Spinal cord (tissue), 10 donors: ENCODE results near the gene DNAJA4. TPM values are rescaled to one million over a fixed set of nuclear protein-coding genes. Genes with fewer than 3 reads are reported as not detected.
"Not testable (repeated sequence)": the region's sequence is repeated elsewhere in the genome, so short reads cannot be mapped to it uniquely, and the experiment has no call there.

Experiments
- DNase-seq, 6 donors: peaks; one replicate each; pipeline versions ENCODE4 v3.0.0 to v3.0.0-alpha.2; 2013 to 2015; ENCODE audit warnings: low spot score in 6 of 6, low read depth in 4 of 6
- H3K27ac ChIP-seq: one replicate; pipeline ENCODE4 v1.5.1; 2013; ENCODE audit warnings: low read depth, low read length, control low read depth
- H3K27me3 ChIP-seq: one replicate; pipeline ENCODE4 v1.6.1; 2013; ENCODE audit warnings: low read length; ENCODE audit not compliant: control insufficient read depth, insufficient read depth
- H3K36me3 ChIP-seq: one replicate; pipeline ENCODE4 v1.6.1; 2013; ENCODE audit warnings: low read length; ENCODE audit not compliant: control insufficient read depth, insufficient read depth
- H3K4me1 ChIP-seq: one replicate; pipeline ENCODE4 v1.6.1; 2013; ENCODE audit warnings: low read length; ENCODE audit not compliant: control insufficient read depth, insufficient read depth
- H3K4me3 ChIP-seq: one replicate; pipeline ENCODE4 v1.5.1; 2013; ENCODE audit warnings: low read depth, low read length, control low read depth
- H3K9me3 ChIP-seq: one replicate; pipeline ENCODE4 v1.6.1; 2013; ENCODE audit warnings: low read length; ENCODE audit not compliant: control insufficient read depth, insufficient read depth
- WGBS: methylation state at CpG from one replicate; pipeline ENCODE4 v1.1.5; 2013; ENCODE audit warnings: missing lambda C conversion rate; ENCODE audit not compliant: insufficient coverage; 5-methylcytosine and 5-hydroxymethylcytosine counted together
- polyA plus RNA-seq, 2 donors: library from polyadenylated mRNA; unstranded; fragments of 120-200 nt; gene quantifications; one replicate each; pipeline ENCODE4 v1.2.1, GENCODE V29; 2013; ENCODE audit not compliant: insufficient read length in 2 of 2
- total RNA-seq, 2 donors: library from RNA; depleted of rRNA in 1 of 2; stranded (reverse); fragments of 120-200 nt in 1 of 2; fragments of >200 nt in 1 of 2; gene quantifications; one replicate each; pipeline versions ENCODE4 v1.2.3 to v1.2.4, GENCODE V29; 2013 to 2014
- donor health status: healthy.

DNAJA4 gene
- total and polyA plus RNA-seq, 4 donors = 21.7 to 72.7 (median 63.2) TPM

DNA sequence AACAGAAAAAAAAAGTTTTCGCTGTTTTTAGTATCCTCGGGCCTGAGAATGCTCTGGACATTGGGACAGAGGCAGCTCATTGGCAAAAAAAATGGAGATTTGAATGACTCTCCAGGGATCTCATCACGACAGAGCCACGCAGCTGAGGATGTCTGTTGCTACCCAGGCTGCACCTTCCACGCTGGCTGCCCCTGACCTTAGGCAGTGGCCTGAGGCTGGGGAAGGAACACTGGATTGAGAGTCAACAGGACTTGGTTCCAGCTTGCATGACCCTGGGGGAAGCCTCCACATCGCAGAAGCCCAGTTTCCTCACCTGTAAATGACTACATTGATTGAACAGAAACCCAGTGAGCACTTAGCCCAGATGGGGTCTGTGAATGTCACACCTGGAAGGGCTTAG lies 21.3 kb upstream of the DNAJA4 start:
- no peak overlapping the region for H3K27ac ChIP-seq
- no peaks in the 10 kb centered on the region for H3K36me3 ChIP-seq
- H3K9me3 ChIP-seq = no peaks in the 10 kb centered on the region
- WGBS = 82% methylated on average over 6 of the region's 6 CpGs
- no peaks in the 10 kb centered on the region for H3K27me3 ChIP-seq
- no peak for DNase-seq
- no peak overlapping the region for H3K4me3 ChIP-seq
- peaks cover 17% of the 10 kb centered on the region for H3K4me1 ChIP-seq

DNA sequence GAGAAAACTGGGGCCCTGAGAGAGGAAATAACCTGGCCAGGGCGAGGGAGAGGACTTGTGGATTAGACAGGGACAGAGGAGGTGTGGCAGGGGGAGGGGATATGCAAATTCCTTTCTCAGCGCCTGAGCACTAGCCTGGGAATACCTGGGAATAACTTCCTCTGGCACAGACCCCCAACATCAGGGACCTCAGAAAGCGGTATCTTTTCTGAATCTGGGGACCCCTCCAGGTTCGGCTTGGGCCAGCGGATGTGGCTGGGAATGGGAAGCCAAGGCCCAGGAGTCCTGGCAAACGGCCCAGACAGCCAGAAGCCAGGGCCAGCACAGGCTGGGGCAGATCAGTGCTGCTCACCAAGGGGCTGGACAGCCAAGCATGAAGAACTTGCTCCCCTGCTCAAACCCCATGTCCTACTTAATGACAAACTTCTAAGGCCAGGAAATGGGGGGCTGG lies 20.8 kb upstream of the DNAJA4 start:
- DNase-seq = peak in 2 of 6 donors; percentile 48 to 62
- 21% methylated on average over 5 of the region's 6 CpGs for WGBS
- H3K27ac ChIP-seq = no peak overlapping the region
- no peaks in the 10 kb centered on the region for H3K36me3 ChIP-seq
- no peaks in the 10 kb centered on the region for H3K27me3 ChIP-seq
- H3K4me3 ChIP-seq = no peak overlapping the region
- peaks cover 17% of the 10 kb centered on the region for H3K4me1 ChIP-seq
- no peaks in the 10 kb centered on the region for H3K9me3 ChIP-seq

DNA sequence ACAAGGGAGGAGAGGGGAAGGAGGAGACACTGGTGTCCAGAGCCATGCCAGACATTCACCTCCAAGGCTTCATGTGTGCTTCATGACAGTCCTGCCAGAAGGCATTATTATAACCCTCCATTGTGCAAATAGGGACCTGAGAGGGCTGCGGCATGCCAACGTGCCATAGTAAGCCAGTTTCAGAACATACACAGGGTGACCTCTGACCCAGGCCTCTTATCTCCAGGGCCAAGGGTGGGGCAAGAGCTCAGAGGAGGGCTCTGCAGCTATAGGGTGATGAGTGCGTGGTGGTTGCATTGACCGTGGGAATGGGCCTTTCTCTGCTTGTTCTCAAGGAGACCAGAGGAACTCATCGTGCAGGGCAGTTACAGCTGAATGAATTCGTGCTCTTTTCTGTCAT lies 20.3 kb upstream of the DNAJA4 start:
- H3K27ac ChIP-seq = no peak overlapping the region
- WGBS = 88% methylated on average over 4 of the region's 6 CpGs

DNA sequence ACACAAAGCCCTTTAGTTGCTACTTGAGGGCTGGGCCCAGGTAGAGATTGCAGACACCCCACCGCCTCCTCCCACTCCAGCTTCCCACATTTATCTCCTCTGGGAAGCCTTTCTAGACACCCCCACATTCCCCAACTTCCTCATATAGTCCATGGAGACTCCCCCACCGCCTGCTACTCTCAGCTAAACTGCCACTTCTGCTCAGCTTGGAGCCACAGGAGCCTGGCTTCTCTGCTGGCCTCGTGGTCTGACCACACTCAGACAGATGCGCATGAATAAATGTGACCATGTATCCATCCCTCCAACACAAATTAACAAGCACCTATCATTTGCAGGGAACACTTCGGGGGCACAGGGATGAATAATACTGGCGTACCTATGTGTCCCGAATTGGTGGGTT lies 19.5 kb upstream of the DNAJA4 start:
- Histone ChIP-seq H3K27me3 (no peaks in the 10 kb centered on the region), H3K4me1 (peaks cover 17% of the 10 kb centered on the region), H3K36me3 (no peaks in the 10 kb centered on the region), H3K9me3 (no peaks in the 10 kb centered on the region), H3K27ac (no peak overlapping the region), H3K4me3 (no peak overlapping the region)
- no peak for DNase-seq
- WGBS = 89% methylated on average over 3 of the region's 7 CpGs

More for the DNA sequence above, 20.3 kb upstream of the DNAJA4 start:
- Histone ChIP-seq H3K4me3 (no peak overlapping the region), H3K36me3 (no peaks in the 10 kb centered on the region), H3K4me1 (peaks cover 17% of the 10 kb centered on the region), H3K9me3 (no peaks in the 10 kb centered on the region), H3K27me3 (no peaks in the 10 kb centered on the region)
- no peak for DNase-seq

DNA sequence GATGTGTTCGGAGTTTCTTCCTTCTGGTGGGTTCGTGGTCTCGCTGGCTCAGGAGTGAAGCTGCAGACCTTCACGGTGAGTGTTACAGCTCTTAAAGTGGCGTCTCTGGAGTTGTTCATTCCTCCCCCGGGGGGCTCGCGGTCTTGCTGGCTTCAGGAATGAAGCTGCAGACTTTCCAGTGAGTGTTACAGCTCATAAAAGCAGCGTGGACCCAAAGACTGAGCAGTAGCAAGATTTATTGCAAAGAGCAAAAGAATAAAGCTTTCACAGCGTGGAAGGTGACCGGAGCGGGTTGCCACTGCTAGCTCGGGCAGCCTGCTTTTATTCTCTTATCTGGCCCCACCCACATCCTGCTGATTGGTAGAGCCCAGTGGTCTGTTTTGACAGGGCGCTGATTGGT lies 19.0 kb upstream of the DNAJA4 start:
- 35% methylated on average over 9 of the region's 14 CpGs for WGBS
- not testable (repeated sequence) for H3K4me3 ChIP-seq, H3K27ac ChIP-seq

DNA sequence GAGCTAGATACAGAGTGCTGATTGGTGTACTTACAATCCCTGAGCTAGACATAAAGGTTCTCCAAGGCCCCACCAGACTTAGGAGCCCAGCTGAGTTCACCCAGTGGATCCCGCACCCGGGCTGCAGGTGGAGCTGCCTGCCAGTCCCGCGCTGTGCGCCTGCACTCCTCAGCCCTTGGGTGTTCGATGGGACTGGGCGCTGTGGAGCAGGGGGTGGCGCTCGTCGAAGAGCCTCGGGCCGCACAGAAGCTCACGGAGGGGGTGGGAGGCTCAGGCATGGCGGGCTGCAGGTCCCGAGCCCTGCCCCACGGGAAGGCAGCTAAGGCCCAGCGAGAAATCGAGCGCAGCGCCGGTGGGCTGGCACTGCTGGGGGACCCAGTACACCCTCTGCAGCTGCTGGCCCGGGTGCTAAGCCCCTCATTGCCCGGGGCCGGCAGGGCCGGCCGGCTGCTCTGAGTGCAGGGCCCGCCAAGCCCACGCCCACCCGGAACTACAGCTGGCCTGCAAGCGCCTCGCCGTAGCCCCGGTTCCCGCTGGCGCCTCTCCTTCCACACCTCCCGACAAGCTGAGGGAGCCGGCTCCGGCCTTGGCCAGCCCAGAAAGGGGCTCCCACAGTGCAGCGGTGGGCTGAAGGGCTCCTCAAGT lies 18.3 kb upstream of the DNAJA4 start:
- not testable (repeated sequence) for H3K4me3 ChIP-seq, H3K9me3 ChIP-seq, H3K36me3 ChIP-seq, DNase-seq, H3K27me3 ChIP-seq, H3K27ac ChIP-seq
- peaks cover 14% of the 10 kb centered on the region for H3K4me1 ChIP-seq
- WGBS = 98% methylated on average over 34 of the region's 39 CpGs

More for the DNA sequence above, 19.0 kb upstream of the DNAJA4 start:
- H3K9me3 ChIP-seq, DNase-seq, H3K27me3 ChIP-seq, H3K36me3 ChIP-seq: not testable (repeated sequence)
- H3K4me1 ChIP-seq = peaks cover 17% of the 10 kb centered on the region

DNA sequence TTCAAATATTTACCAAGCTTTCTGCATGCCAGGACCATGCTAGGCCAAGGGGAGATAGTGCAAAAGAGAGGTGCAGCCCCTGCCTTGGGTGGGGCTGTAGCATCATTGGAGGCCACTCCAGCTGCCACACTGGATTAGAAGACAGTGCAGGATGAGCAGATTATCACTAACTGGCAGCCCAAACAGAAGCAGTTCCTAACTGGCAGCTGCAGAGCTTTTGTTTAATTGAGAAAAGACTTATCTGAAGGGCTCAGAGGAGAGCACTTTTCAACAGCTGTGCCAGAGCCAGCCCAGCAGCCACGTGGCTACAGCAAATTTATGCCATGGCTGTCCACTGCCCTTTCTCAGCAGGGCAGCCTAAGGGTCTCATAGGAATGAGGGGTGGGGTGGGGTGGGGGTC lies 16.5 kb upstream of the DNAJA4 start:
- H3K9me3 ChIP-seq = no peaks in the 10 kb centered on the region
- WGBS = 67% methylated on average over 1 of the region's 1 CpG
- no peak for DNase-seq

DNA sequence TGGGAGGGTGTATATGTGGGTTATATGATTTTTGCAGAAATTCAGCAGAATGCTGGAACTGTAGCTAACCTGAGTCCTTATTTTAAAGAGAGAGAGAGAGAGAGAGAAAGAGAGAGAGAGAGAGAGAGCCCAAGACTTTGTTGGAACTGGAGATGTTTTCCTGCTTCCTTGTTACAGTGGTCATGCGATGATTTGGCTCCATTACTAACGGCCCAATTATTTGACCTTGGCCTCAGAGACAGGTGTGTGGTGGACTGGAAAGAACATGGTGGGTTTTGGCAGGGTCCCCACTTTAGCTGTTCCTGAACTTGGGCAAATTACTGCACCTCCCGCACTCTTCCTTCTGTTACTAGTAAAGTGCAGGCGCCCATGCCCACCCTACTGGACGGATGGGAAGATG lies 15.2 kb upstream of the DNAJA4 start:
- H3K27me3 ChIP-seq = no peaks in the 10 kb centered on the region
- H3K4me1 ChIP-seq = peaks cover under 1% of the 10 kb centered on the region
- H3K36me3 ChIP-seq = no peaks in the 10 kb centered on the region
- DNase-seq = no peak
- 86% methylated on average over 2 of the region's 5 CpGs for WGBS
- H3K4me3 ChIP-seq = no peak overlapping the region
- H3K27ac ChIP-seq = no peak overlapping the region
- no peaks in the 10 kb centered on the region for H3K9me3 ChIP-seq

More for the DNA sequence above, 16.5 kb upstream of the DNAJA4 start:
- peaks cover 13% of the 10 kb centered on the region for H3K4me1 ChIP-seq
- H3K36me3 ChIP-seq = no peaks in the 10 kb centered on the region
- no peak overlapping the region for H3K27ac ChIP-seq
- no peak overlapping the region for H3K4me3 ChIP-seq
- H3K27me3 ChIP-seq = no peaks in the 10 kb centered on the region

DNA sequence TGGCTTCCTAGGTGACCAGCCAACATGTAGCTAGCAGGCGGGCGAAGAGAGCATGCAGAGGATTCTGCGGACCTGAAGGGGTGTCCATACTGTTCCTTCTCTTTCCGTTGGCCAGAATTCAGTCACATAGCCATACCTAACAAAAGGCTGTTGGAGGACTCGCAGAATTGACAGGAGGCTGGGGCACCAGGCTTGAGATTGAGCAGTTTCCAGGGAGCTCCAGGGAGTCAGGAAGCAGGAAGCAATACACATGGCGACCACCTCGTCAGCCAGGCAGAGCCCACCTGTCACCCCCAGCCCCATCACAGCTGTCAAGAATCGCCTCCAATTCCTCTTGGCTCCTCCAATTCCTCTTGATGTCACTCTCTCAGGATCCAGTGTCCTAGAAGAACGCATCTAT lies 13.2 kb upstream of the DNAJA4 start:
- Histone ChIP-seq H3K4me1 (no peaks in the 10 kb centered on the region), H3K9me3 (no peaks in the 10 kb centered on the region), H3K27ac (no peak overlapping the region), H3K4me3 (no peak overlapping the region), H3K27me3 (no peaks in the 10 kb centered on the region), H3K36me3 (no peaks in the 10 kb centered on the region)
- no peak for DNase-seq
- 85% methylated on average over 6 of the region's 9 CpGs for WGBS

DNA sequence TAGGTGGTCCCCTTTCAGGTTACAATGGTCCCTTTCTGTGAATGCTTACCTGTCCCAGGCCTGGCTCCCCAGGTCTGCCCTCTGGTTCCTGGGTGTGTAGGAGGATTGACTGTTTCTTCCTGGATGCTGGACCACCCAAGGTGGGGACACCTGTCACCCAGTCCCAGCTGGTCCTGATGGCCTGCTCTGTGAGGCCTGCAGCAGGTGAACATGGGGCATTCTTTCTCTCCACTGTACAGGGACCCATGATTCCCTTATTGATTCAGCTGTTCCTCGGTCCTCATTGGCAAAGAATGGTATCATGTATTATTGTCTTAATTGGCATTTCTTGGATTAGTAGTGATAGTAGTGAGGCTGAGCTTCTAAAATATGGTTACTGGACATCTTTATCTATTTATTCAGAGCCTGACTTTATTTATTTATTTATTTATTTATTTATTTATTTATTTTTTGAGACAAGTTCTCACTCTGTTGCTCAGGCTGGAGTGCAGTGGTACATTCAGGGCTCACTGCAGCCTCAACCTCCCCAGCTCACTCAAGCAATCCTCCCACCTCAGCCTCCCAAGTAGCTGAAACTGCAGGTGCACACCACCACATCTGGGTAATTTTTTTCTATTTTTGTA lies 8.8 kb upstream of the DNAJA4 start:
- Histone ChIP-seq H3K27ac (no peak overlapping the region), H3K4me3 (no peak overlapping the region), H3K27me3 (no peaks in the 10 kb centered on the region), H3K36me3 (no peaks in the 10 kb centered on the region), H3K4me1 (peaks cover 8% of the 10 kb centered on the region), H3K9me3 (no peaks in the 10 kb centered on the region)
- no peak for DNase-seq
- WGBS = no CpG with 5 or more reads among the region's 1 CpG
